Adrenal gland (tissue), 5 donors: ENCODE data around the gene ASMTL.

Experiments used
- POLR2A ChIP-seq, 2 donors: fragments of 450-650 bp; IDR thresholded peaks; one replicate each; pipeline ENCODE4 v1.6.1; 2017; ENCODE audit warnings: antibody characterized with exemption in 2 of 2, mild to moderate bottlenecking in 2 of 2, moderate library complexity in 1 of 2
- TF ChIP-seq, protein P1 (sequence below), 6 experiments: fragments of 450-650 bp in 4 of 6; fragments of 200-600 bp in 2 of 6; sonication (generic) in 1 of 6; IDR thresholded peaks; 1 replicate in 5 of 6; 2 replicates in 1 of 6; pipeline versions ENCODE4 v1.5.1 to v1.8.0; 2016 to 2021; ENCODE audit warnings: antibody characterized with exemption in 6 of 6, mild to moderate bottlenecking in 2 of 6, moderate library complexity in 1 of 6
- donor health status: DM: no; HTN: no; CAD: no.

DNA sequence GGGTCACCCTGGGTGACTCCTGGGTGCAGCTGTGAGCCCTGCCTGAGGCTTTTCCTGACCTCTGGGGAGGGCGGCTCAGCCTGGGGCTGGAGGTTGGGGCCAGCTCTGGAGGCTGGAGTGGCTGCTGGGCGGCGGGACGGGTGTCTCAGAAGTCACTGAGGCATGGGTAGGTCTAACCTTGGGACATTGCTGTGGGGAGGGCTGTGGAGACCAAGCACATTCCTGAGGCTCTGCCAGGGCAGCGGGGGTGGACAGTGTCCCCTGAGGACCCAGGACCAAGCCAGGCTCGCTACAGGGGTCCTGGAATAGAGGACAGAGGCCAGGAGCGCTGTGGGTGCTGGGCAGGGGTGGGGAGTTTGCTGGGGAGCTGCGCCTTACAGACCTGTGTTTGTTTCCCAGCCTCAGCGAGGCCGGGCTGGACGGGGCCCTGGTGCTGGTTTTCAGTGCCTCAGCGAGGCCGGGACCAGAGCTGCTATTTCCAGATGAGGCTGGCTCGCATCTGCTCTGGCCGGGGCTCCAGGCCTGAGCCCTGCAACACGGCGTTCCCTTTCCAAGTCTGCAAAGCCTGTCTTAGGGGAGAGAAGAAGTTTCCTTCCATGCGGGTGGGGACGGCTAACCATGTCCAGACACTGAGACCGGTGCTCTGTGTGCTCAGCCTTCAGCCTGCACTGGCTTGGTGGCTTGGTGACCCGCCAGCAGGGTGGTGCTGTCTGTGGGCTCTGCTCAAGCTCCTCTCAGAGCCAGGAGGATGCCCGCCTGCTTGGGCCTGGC, 57.8 kb downstream of the ASMTL start:
- TF ChIP-seq POLR2A (IDR thresholded peaks at IDR 0.05), result no peak
- TF ChIP-seq, protein P1, sequence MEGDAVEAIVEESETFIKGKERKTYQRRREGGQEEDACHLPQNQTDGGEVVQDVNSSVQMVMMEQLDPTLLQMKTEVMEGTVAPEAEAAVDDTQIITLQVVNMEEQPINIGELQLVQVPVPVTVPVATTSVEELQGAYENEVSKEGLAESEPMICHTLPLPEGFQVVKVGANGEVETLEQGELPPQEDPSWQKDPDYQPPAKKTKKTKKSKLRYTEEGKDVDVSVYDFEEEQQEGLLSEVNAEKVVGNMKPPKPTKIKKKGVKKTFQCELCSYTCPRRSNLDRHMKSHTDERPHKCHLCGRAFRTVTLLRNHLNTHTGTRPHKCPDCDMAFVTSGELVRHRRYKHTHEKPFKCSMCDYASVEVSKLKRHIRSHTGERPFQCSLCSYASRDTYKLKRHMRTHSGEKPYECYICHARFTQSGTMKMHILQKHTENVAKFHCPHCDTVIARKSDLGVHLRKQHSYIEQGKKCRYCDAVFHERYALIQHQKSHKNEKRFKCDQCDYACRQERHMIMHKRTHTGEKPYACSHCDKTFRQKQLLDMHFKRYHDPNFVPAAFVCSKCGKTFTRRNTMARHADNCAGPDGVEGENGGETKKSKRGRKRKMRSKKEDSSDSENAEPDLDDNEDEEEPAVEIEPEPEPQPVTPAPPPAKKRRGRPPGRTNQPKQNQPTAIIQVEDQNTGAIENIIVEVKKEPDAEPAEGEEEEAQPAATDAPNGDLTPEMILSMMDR (IDR thresholded peaks at IDR 0.05), result no peak
